ENCODE results near the gene CPED1. TPM values are rescaled to one million over a fixed set of nuclear protein-coding genes. Genes with fewer than 3 reads are reported as not detected.

CPED1 gene
- total RNA-seq, 1 experiment from 2014 or later = 0.44 TPM

DNA sequence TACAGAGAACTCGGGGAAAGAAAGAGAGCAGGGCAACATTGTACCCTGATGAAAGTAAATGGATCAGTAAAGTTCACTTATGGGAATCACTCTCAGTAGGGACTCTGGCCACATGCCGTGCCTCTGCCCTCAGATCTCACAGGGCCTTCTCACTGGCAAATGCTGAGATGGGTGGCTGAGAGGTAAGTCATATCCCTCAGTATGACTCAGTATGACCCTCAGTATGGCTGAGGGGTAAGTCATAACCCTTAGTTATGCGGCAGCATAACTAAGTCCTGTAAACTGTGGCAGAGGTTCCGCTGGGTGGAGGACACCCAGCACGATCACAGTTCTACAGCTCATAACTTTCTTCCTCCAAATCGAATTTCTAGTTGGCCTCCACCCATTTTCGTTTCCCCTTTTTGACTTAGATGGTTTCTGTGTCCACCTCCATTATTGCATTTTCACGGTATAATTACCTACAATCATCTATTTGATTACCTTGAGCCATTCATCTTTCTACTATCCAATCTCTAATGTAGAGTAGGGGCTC, 313.8 kb downstream of the CPED1 start (continued):
- TF ChIP-seq, protein P1, sequence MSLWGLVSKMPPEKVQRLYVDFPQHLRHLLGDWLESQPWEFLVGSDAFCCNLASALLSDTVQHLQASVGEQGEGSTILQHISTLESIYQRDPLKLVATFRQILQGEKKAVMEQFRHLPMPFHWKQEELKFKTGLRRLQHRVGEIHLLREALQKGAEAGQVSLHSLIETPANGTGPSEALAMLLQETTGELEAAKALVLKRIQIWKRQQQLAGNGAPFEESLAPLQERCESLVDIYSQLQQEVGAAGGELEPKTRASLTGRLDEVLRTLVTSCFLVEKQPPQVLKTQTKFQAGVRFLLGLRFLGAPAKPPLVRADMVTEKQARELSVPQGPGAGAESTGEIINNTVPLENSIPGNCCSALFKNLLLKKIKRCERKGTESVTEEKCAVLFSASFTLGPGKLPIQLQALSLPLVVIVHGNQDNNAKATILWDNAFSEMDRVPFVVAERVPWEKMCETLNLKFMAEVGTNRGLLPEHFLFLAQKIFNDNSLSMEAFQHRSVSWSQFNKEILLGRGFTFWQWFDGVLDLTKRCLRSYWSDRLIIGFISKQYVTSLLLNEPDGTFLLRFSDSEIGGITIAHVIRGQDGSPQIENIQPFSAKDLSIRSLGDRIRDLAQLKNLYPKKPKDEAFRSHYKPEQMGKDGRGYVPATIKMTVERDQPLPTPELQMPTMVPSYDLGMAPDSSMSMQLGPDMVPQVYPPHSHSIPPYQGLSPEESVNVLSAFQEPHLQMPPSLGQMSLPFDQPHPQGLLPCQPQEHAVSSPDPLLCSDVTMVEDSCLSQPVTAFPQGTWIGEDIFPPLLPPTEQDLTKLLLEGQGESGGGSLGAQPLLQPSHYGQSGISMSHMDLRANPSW (CRISPR knock-in tag; conservative IDR thresholded peaks at IDR 0.05; ENCODE audit: low read depth) = no peak
- no peak for TF ChIP-seq EMX1 (CRISPR knock-in tag; IDR thresholded peaks at IDR 0.05)
- TF ChIP-seq, protein P2, sequence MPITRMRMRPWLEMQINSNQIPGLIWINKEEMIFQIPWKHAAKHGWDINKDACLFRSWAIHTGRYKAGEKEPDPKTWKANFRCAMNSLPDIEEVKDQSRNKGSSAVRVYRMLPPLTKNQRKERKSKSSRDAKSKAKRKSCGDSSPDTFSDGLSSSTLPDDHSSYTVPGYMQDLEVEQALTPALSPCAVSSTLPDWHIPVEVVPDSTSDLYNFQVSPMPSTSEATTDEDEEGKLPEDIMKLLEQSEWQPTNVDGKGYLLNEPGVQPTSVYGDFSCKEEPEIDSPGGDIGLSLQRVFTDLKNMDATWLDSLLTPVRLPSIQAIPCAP (CRISPR knock-in tag; IDR thresholded peaks at IDR 0.05) = no peak
- no peak for TF ChIP-seq TEAD4 (CRISPR knock-in tag; IDR thresholded peaks at IDR 0.05)
- TF ChIP-seq GABPB1 (CRISPR knock-in tag; IDR thresholded peaks at IDR 0.05) = no peak

DNA sequence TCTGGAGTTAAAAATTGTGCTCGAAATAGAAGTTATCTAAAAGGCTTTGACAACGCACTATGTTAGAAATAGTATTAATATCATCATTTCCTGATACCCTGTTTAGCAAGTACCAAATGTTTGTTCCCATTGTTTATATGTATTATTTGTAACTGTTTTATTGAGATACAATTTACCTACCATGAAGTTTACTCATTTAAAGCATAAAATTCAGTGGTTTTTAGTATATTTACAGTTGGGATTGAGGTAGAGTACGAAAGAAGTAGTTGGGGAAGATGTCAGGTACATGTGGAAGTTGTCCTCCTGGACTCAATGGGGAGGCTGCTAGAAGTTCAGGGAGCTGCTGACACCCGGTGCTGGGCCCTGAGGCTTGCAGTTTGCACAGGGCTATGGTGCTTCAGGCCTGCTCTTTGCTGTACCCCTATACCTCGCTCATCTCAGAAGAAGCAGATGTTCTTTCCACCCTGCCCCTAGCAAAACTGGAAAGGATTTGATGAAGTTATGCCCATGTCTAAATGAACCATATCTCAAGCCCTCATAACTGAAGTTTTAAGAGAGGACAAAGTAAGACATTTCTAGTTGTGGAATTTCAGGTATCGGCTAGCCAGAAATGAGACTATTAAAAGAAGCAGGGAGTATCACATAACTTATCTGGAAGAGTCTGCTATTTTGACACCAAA, 315.1 kb downstream of the CPED1 start:
- Mint-ChIP-seq H3K36me3 (no peaks in the 10 kb centered on the region), H3K4me3 (no peak overlapping the region), H3K27ac (no peak overlapping the region), H3K27me3 (ENCODE audit: low read depth) (no peaks in the 10 kb centered on the region), H3K4me1 (peaks cover 17% of the 10 kb centered on the region), H3K9me3 (no peaks in the 10 kb centered on the region)
- ChIA-PET POLR2A (no interaction called here), CTCF (interaction anchor here (0.6 to 1.0 kb wide), 2 partner anchors 26 to 29 kb away, joined by 3 read pairs; no protein-coding TSS in a partner anchor)
- peak; percentile 21 for DNase-seq (ENCODE audit: low spot score)
- peak; percentile 90 for ATAC-seq
- TF ChIP-seq MXD4 (CRISPR knock-in tag; IDR thresholded peaks at IDR 0.05; ENCODE audit: borderline replicate concordance) (no peak), ZNF121 (CRISPR knock-in tag; IDR thresholded peaks at IDR 0.05) (no peak), IRF2 (CRISPR knock-in tag; IDR thresholded peaks at IDR 0.05; ENCODE audit: borderline replicate concordance, low read depth) (no peak), NR2C2 (CRISPR knock-in tag; IDR thresholded peaks at IDR 0.05) (no peak), ZNF416 (CRISPR knock-in tag; IDR thresholded peaks at IDR 0.05) (no peak), FOXK1 (CRISPR knock-in tag; IDR thresholded peaks at IDR 0.05) (no peak), ATF1 (CRISPR knock-in tag; IDR thresholded peaks at IDR 0.05) (no peak), ZNF263 (CRISPR knock-in tag; IDR thresholded peaks at IDR 0.05; ENCODE audit: low read depth) (no peak), SP1 (CRISPR knock-in tag; conservative IDR thresholded peaks at IDR 0.05) (no peak), GTF2I (CRISPR knock-in tag; conservative IDR thresholded peaks at IDR 0.05) (no peak), GRHL2 (CRISPR knock-in tag; IDR thresholded peaks at IDR 0.05; ENCODE audit: insufficient replicate concordance, severe bottlenecking) (no peak), PRRX2 (CRISPR knock-in tag; IDR thresholded peaks at IDR 0.05) (no peak), NFE2L1 (CRISPR knock-in tag; IDR thresholded peaks at IDR 0.05) (no peak)
- TF ChIP-seq, protein P3, sequence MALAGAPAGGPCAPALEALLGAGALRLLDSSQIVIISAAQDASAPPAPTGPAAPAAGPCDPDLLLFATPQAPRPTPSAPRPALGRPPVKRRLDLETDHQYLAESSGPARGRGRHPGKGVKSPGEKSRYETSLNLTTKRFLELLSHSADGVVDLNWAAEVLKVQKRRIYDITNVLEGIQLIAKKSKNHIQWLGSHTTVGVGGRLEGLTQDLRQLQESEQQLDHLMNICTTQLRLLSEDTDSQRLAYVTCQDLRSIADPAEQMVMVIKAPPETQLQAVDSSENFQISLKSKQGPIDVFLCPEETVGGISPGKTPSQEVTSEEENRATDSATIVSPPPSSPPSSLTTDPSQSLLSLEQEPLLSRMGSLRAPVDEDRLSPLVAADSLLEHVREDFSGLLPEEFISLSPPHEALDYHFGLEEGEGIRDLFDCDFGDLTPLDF (CRISPR knock-in tag; IDR thresholded peaks at IDR 0.05) = no peak
- TF ChIP-seq, protein P4, sequence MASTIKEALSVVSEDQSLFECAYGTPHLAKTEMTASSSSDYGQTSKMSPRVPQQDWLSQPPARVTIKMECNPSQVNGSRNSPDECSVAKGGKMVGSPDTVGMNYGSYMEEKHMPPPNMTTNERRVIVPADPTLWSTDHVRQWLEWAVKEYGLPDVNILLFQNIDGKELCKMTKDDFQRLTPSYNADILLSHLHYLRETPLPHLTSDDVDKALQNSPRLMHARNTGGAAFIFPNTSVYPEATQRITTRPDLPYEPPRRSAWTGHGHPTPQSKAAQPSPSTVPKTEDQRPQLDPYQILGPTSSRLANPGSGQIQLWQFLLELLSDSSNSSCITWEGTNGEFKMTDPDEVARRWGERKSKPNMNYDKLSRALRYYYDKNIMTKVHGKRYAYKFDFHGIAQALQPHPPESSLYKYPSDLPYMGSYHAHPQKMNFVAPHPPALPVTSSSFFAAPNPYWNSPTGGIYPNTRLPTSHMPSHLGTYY (CRISPR knock-in tag; IDR thresholded peaks at IDR 0.05) = no peak
- TF ChIP-seq, protein P5, sequence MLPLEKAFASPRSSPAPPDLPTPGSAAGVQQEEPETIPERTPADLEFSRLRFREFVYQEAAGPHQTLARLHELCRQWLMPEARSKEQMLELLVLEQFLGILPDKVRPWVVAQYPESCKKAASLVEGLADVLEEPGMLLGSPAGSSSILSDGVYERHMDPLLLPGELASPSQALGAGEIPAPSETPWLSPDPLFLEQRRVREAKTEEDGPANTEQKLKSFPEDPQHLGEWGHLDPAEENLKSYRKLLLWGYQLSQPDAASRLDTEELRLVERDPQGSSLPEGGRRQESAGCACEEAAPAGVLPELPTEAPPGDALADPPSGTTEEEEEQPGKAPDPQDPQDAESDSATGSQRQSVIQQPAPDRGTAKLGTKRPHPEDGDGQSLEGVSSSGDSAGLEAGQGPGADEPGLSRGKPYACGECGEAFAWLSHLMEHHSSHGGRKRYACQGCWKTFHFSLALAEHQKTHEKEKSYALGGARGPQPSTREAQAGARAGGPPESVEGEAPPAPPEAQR (CRISPR knock-in tag; IDR thresholded peaks at IDR 0.05) = no peak
- TF ChIP-seq, protein P6, sequence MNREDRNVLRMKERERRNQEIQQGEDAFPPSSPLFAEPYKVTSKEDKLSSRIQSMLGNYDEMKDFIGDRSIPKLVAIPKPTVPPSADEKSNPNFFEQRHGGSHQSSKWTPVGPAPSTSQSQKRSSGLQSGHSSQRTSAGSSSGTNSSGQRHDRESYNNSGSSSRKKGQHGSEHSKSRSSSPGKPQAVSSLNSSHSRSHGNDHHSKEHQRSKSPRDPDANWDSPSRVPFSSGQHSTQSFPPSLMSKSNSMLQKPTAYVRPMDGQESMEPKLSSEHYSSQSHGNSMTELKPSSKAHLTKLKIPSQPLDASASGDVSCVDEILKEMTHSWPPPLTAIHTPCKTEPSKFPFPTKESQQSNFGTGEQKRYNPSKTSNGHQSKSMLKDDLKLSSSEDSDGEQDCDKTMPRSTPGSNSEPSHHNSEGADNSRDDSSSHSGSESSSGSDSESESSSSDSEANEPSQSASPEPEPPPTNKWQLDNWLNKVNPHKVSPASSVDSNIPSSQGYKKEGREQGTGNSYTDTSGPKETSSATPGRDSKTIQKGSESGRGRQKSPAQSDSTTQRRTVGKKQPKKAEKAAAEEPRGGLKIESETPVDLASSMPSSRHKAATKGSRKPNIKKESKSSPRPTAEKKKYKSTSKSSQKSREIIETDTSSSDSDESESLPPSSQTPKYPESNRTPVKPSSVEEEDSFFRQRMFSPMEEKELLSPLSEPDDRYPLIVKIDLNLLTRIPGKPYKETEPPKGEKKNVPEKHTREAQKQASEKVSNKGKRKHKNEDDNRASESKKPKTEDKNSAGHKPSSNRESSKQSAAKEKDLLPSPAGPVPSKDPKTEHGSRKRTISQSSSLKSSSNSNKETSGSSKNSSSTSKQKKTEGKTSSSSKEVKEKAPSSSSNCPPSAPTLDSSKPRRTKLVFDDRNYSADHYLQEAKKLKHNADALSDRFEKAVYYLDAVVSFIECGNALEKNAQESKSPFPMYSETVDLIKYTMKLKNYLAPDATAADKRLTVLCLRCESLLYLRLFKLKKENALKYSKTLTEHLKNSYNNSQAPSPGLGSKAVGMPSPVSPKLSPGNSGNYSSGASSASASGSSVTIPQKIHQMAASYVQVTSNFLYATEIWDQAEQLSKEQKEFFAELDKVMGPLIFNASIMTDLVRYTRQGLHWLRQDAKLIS (CRISPR knock-in tag; IDR thresholded peaks at IDR 0.05; ENCODE audit: borderline replicate concordance) = no peak
- TF ChIP-seq, protein P7, sequence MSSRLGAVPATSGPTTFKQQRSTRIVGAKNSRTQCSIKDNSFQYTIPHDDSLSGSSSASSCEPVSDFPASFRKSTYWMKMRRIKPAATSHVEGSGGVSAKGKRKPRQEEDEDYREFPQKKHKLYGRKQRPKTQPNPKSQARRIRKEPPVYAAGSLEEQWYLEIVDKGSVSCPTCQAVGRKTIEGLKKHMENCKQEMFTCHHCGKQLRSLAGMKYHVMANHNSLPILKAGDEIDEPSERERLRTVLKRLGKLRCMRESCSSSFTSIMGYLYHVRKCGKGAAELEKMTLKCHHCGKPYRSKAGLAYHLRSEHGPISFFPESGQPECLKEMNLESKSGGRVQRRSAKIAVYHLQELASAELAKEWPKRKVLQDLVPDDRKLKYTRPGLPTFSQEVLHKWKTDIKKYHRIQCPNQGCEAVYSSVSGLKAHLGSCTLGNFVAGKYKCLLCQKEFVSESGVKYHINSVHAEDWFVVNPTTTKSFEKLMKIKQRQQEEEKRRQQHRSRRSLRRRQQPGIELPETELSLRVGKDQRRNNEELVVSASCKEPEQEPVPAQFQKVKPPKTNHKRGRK (CRISPR knock-in tag; IDR thresholded peaks at IDR 0.05; ENCODE audit: borderline replicate concordance) = no peak
- TF ChIP-seq, protein P8, sequence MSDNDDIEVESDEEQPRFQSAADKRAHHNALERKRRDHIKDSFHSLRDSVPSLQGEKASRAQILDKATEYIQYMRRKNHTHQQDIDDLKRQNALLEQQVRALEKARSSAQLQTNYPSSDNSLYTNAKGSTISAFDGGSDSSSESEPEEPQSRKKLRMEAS (CRISPR knock-in tag; IDR thresholded peaks at IDR 0.05) = no peak

Measured in WTC11 (cell line).